Fibroblast of lung (primary cell): ENCODE measurements around the gene SPTB.

Experiments
- CTCF ChIP-seq, 2 donors: IDR thresholded peaks in 1 of 2; conservative IDR thresholded peaks in 1 of 2; 1 replicate in 1 of 2; 2 replicates in 1 of 2; pipeline ENCODE4 v1.5.1; 2011 to 2012; ENCODE audit warnings: low read length in 2 of 2, control low read depth in 1 of 2, inconsistent platforms in 1 of 2, low read depth in 1 of 2, mild to moderate bottlenecking in 1 of 2
- EZH2 ChIP-seq: IDR thresholded peaks from 2 replicates; pipeline ENCODE4 v1.5.1; 2012; ENCODE audit warnings: low read length, control low read depth, mild to moderate bottlenecking; ENCODE audit errors: missing control alignments

DNA sequence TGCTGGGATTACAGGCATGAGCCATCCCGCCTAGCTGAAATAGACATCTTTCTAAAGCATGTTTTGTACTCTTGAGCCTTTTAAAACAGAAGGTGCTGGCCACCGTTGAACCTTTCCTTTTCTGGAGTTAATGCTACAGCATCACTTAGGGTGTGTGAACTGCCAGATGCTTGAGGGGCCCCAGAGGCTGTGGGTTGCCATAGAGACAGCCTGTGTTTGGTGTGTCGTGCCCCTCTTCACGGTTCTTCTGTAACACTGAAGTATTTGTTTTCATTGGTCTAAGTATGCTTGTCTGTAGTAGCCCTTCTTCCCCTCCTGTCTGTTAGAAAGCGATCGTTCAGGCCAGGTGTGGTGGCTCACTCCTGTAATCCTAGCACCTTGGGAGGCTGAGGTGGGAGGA is 144.7 kb downstream of the SPTB start:
- TF ChIP-seq CTCF (conservative IDR thresholded peaks at IDR 0.05 in 1 of 2, IDR thresholded peaks at IDR 0.05 in 1 of 2; ENCODE audit: low read depth in 1 of 2, low read length in 2 of 2): no peak
- no peak for TF ChIP-seq EZH2
